ENCODE results near the gene PRTN3.

Gene PRTN3

DNA sequence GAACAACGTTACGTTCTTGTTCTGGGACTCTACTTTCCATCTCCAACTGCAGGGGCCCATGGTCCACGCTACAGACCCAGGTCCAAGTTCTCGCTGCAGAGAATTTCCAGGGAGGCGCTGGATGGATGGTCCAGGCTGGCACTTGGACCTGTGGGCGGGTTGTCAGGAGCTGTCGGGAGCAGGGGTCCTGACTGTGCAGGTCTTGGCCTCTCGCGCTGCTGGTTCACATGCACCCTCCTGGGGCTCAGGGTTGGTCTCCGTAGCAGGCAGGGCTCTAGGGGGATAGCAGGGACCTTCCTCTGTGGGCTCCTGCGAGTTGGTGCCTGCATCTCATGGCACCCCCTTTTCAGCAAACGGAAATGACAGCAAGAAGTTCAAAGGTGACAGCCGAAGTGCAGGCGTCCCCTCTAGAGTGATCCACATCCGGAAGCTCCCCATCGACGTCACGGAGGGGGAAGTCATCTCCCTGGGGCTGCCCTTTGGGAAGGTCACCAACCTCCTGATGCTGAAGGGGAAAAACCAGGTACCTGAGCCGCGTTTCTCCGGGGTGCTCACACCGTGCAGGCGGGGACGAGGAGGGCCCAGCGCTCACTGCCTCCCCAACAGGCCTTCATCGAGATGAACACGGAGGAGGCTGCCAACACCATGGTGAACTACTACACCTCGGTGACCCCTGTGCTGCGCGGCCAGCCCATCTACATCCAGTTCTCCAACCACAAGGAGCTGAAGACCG, 36.9 kb upstream of the PRTN3 start:
- no peak for DNase-seq

DNA sequence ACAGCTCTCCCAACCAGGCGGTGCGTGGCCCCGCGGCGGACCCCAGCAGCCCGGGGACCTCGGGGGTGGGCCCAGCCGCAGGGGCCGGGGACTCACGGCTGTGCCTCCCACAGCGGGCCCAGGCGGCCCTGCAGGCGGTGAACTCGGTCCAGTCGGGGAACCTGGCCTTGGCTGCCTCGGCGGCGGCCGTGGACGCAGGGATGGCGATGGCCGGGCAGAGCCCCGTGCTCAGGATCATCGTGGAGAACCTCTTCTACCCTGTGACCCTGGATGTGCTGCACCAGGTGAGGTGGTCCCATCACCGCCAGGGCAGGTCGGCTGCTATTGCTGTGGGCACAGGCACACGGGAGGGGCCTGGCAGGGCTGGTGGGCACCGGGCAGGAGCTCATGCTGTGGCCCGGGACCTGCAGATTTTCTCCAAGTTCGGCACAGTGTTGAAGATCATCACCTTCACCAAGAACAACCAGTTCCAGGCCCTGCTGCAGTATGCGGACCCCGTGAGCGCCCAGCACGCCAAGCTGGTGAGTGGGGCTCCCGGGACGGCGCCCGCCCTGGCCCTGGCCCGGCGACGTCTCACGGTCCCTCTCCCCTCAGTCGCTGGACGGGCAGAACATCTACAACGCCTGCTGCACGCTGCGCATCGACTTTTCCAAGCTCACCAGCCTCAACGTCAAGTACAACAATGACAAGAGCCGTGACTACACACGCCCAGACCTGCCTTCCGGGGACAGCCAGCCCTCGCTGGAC, 36.2 kb upstream of the PRTN3 start:
- no peak for DNase-seq

DNA sequence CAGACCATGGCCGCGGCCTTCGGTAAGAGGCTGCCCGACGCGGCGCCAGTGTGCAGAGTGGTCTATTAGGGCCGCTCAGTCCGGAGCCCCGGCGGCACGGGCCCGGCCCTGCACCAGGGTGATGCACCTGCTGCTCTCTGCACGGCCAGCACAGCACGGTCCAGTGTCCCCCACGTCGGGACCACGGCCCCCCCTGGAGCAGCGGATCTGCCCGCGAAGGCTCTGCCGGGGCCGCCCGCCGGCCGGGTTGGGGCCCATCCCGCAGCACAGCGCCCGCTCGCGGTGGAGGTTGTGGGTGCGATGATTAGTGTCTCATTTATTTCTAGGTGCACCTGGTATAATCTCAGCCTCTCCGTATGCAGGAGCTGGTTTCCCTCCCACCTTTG, 35.6 kb upstream of the PRTN3 start:
- no peak for DNase-seq

DNA sequence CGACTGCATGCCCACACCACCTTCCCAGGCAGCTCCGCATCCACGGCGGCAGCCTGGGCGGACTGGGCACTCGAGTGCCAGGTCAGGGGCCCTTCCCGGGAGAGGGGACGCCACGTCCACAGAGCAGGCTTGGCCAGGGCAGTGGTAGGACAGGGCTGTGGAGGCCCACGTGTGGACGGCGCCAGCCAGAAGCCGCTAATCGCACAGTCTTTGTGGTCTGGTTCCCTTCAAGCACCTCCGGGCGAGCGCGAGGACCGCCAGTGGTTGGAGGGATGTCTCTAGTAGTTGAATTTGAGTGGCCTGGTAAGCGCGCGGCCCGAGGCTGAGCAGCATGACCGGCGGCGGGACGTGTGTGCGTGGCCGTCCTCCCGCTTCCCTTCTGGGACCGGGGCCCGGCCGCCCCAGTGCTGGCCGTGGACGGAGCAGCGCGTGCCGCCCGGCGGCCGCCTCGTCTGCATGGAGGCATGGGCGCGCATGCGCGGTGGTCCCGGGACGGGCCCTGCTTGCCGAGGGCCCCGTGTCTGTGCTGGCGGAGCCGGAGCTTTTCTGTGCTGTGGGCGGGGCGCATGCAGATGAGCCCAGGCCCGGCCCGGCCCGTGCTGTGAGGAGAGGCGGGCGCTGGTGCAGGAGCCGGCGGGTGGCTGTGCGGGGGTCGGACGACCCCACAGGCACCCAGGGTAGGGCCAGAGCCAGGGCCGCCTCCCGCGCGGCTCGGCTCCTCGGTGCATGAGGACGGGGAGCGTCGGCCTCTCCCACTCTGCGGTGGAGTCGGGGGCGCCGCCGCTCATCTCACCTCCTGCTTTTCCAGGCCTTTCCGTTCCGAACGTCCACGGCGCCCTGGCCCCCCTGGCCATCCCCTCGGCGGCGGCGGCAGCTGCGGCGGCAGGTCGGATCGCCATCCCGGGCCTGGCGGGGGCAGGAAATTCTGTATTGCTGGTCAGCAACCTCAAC, 34.9 kb upstream of the PRTN3 start:
- no peak for DNase-seq

DNA sequence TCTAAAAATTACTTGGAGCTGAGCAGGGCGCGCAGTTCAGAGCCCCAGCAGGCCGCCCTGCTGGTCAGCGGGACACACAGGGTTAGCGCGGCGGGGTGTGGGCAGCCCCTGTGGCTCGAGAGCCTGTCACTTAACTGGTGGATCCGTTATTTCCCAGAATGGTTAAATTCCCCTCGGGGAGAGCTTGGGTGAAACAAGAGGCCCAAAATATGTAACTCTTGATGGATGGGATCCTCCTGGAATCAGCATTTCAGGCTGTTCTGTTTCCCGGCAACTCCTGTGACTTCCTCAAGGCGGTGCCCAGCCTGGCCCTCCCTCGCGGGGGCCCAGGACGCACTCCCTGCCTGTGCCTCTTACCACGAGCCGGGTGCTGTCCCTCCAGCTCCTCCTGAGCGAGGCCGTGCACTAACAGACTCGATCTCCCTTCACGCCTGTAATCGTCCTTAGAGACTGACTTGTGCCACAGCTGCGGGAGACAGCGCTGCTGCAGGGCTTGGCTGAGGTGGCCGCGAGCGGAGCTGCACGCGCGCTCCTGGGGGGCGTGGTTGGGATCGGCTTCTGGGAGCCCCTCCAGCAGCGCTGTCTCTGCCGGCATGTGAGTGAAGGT, 33.9 kb upstream of the PRTN3 start:
- DNase-seq = no peak

DNA sequence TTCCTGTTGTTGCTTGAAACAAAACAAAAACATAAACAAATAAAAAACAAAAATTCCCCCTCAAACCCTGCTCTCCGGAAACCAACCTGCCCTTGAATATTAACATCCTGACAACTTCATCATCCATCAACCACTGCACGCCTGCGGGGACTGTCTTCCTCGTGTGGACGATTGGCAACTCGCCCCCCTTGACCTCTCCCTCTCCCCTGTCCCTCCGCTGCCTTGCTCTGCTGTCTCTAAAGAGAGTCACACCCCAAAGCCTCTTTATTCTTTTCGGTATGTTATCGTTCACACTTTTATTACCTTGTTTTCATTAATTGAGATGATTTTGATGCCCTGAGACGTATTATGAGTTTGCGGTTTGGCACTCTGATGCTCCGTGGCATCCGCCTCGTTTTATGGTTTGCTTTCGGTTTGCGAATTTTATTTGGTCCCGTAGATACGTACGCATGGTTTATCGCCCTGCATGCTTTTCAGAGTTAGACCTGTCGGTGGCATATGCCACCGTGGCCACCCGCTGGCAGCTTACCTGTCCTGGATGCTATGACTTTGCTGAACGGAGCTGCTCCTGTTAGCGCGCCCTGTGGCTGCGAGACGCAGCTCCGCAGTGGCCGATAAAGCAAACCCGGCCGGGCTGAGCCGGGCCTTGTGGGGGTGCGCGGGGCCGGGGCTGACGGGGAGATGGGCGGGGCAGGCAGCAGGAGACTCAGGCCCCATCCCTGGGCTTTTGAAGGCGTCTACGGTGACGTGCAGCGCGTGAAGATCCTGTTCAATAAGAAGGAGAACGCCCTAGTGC, 33.0 kb upstream of the PRTN3 start:
- DNase-seq = no peak

DNA sequence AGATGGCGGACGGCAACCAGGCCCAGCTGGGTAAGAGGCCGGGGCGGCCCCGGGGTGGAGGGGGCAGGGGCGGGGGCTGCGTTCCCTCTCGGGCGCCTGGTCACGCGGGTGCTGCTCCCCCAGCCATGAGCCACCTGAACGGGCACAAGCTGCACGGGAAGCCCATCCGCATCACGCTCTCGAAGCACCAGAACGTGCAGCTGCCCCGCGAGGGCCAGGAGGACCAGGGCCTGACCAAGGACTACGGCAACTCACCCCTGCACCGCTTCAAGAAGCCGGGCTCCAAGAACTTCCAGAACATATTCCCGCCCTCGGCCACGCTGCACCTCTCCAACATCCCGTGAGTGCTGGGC, 32.4 kb upstream of the PRTN3 start:
- no peak for DNase-seq

DNA sequence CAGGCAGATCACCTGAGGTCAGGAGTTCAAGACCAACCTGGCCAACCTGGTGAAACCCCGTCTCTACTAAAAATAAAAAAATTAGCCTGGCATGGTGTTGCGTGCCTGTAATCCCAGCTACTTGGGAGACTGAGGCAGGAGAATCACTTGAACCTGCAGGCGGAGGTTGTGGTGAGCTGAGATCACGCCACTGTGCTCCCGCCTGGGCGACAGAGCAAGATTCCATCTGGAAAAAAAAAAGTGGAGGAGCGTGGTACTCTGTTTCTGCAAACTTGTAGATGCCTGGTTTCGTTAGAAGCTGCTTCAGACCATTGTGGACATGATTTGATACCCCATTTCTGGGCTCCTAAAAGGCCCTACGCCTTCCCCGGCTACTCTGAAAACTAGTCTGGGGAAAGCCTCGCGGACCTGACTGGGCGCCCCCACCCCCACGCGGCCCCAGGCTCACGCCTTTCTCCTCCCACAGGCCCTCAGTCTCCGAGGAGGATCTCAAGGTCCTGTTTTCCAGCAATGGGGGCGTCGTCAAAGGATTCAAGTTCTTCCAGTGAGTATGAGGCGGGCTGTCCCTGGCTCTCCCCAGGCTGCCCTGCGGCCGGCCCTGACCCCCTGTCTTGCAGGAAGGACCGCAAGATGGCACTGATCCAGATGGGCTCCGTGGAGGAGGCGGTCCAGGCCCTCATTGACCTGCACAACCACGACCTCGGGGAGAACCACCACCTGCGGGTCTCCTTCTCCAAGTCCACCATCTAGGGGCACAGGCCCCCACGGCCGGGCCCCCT, 30.5 kb upstream of the PRTN3 start:
- no peak for DNase-seq

DNA sequence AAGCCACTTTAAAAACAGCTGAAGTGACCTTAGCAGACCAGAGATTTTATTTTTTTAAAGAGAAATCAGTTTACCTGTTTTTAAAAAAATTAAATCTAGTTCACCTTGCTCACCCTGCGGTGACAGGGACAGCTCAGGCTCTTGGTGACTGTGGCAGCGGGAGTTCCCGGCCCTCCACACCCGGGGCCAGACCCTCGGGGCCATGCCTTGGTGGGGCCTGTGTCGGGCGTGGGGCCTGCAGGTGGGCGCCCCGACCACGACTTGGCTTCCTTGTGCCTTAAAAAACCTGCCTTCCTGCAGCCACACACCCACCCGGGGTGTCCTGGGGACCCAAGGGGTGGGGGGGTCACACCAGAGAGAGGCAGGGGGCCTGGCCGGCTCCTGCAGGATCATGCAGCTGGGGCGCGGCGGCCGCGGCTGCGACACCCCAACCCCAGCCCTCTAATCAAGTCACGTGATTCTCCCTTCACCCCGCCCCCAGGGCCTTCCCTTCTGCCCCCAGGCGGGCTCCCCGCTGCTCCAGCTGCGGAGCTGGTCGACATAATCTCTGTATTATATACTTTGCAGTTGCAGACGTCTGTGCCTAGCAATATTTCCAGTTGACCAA, 29.8 kb upstream of the PRTN3 start:
- no peak for DNase-seq

DNA sequence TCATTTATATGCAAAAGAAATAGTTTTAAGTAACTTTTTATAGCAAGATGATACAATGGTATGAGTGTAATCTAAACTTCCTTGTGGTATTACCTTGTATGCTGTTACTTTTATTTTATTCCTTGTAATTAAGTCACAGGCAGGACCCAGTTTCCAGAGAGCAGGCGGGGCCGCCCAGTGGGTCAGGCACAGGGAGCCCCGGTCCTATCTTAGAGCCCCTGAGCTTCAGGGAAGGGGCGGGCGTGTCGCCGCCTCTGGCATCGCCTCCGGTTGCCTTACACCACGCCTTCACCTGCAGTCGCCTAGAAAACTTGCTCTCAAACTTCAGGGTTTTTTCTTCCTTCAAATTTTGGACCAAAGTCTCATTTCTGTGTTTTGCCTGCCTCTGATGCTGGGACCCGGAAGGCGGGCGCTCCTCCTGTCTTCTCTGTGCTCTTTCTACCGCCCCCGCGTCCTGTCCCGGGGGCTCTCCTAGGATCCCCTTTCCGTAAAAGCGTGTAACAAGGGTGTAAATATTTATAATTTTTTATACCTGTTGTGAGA, 29.2 kb upstream of the PRTN3 start:
- no peak for DNase-seq

DNA sequence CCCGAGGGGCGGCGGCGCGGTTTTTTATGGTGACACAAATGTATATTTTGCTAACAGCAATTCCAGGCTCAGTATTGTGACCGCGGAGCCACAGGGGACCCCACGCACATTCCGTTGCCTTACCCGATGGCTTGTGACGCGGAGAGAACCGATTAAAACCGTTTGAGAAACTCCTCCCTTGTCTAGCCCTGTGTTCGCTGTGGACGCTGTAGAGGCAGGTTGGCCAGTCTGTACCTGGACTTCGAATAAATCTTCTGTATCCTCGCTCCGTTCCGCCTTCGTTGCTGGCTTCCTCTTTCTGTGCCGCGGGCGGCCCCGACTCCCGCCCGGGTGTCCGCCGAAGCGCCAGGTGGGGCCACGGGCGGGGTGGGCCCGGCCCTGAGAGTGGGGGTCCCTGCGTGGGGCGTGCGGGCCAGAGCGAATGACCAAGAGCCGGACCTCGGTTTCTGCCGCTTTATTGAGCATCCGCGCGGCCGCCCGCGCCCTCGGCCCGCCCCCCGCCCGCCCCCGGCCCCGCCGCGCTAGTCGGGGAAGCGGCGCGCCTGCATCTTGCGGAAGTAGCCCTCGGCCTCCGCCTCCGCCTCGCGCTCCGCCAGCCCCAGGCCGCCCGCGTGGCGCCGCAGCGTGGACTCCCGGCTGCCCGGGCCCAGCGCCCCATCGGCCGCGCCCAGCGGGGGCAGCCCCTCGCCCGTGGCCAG, 28.6 kb upstream of the PRTN3 start:
- no peak for DNase-seq

DNA sequence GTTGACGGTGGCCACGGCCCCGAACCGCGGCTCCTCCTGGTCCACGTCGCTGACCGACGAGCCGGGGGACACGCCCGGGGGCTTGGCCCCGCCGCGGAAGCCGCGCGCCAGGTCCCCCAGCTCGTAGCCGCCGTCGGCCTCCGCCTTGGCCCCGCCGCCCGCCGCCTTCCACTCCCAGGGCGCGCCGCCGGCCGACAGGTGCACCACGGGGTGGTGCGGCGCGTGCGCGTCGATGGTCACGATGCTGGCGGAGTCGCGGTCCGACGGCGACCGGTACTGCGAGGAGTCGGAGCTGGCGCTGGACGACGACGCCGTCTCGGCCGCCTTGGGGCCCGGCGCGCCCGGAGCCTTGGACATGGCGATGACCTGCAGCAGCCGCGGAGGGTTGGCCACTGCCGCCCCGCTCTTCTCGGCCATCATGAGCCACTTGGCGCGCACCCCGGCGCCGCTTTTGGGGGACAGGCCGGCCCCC, 28.0 kb upstream of the PRTN3 start:
- DNase-seq = no peak

DNA sequence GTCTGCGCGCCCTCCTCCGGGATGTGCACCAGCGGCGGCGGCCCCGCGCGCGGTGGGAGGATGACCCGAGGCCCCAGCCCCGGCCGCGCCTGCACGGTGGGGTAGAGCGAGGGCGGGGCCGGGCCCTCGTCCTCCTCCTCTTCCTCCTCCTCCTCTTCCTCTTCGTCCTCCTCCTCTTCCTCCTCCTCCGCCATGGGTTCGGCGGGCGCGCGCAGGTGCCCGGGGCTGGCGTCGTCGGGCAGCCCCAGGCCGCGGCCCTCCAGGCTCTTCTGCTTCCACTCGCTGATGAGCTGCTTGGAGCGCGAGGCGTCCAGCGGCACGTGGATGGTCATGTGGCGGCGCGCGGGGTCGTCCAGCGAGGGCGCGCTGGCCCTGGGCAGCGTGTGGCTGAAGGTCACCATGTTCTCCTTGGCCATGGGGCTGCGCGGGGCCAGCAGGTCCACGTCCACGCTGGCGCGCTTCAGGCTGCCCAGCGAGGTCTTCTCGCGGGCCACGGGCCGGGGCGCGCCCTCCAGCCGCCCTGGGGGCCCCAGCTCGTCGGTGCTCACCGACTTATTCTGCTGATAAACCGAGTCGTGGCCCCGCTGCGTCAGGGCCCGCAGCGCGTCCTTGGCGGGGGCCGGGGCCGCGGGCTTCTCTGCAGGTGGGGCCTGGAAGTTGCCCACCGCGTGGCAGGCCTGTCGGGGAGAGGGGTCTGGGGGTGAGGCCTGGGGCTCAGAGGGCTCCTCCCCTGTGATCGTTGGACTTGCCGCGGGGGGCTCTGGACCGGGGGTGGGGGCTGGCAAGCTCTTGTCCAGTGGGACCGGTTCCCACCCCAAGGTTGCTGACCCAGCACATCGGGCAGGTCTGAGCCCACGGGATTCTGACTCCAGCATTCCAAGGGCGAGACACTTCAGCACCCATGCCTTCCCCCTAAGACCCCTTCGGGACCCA, 27.3 kb upstream of the PRTN3 start:
- no peak for DNase-seq

DNA sequence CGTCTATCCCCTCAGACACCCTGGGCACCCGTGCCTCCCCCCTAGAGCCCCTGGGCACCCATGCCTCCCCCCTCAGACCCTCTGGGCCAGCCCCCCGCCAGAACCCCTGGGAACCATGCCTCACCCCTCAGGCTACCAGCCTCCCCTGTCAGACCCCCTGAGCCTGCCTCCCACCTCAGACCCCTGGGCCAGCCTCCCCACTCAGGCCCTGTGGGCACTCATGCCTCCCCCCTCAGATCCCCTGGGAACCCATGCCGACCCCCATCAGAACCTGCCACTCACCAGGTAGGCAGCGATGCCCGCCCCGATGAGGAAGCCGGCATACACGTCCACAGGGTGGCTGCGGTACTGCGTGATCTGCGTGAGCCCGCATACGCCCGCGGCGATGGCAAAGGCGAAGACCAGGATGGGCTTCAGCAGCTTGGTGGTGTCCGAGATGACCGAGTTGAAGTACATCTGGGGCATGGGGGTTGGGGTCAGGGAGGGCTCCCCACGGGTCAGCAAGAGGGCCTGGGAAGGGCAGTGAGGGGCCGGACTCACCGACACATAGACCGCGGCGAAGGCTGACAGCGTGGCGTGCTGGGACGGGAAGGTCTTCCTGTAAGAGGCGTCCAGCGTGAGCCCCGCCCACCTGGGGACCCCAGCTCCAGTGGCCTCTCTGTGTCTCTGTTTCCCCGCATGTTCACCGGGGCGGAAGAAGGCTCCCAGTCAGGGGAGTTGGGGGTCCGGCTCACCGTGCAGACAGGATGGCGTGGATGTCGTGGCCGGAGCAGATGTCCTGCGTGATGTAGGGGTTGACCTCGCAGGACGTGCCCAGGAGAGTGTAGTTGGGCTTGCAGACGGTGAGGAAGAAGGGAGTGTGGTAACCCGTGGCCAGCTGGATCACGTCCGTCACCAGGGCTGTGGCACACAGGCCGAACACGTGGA, 26.4 kb upstream of the PRTN3 start:
- DNase-seq = no peak

DNA sequence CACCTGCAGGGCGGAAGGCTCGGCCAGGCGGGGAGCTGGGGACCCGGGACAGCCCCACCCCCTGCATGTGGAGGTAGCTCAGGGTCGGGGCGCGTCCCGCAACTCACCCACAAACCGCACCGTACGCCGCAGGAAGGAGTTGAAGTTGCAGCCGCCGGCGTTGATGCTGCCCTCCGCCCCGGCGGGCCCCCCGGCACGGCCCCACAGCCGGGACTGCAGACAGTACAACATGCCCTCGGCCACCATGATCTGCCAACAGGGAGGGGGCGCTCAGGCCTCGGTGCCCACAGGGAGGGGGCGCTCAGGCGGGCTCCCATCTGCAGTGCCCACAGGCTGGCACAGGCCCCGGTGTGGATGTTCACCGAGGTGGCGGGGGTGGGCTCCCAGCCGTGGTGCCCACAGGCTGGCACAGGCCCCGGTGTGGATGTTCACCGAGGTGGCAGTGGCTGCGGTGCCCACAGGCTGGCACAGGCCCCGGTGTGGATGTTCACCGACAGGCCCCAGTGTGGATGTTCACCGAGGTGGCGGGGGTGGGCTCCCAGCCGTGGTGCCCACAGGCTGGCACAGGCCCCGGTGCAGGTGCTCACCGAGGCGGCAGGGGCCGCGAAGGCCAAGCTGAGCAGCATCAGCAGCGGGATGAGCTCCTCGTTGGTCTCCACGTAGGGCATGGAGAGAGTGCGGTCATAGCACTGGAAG, 25.6 kb upstream of the PRTN3 start:
- DNase-seq = no peak

DNA sequence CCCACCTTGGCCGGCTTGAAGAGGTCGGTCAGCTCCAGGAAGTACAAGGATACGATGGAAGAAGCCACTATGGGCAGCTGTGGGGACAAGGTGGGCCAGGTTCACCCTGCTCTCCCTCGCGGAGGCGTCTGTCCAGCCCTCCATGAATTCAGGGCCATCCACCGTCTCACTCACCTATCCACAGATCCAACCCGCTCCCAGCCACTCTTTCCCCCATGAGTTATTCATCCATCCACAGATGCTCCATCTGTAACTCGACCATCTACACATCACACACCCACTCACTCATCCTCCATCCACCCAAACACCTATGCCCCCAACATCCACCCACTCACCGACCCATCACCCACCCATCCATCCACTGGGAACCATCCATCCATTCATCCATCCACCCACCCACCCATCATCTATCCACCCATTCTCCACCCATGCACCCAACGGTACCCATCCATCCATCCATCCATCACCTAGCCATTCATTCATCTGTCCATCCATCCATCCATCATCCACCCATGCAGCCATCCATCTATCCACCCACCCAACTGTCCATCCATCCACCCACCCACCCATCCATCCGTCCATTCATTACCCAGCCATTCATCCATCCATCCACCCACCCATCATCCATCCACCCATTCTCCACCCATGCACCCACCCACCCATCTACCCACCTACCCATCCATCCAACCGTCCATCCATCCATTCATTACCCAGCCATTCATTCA, 24.9 kb upstream of the PRTN3 start:
- no peak for DNase-seq
